Measurements from ENCODE around the gene ZDHHC20.

ZDHHC20 gene, protein sequence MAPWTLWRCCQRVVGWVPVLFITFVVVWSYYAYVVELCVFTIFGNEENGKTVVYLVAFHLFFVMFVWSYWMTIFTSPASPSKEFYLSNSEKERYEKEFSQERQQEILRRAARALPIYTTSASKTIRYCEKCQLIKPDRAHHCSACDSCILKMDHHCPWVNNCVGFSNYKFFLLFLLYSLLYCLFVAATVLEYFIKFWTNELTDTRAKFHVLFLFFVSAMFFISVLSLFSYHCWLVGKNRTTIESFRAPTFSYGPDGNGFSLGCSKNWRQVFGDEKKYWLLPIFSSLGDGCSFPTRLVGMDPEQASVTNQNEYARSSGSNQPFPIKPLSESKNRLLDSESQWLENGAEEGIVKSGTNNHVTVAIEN

DNA sequence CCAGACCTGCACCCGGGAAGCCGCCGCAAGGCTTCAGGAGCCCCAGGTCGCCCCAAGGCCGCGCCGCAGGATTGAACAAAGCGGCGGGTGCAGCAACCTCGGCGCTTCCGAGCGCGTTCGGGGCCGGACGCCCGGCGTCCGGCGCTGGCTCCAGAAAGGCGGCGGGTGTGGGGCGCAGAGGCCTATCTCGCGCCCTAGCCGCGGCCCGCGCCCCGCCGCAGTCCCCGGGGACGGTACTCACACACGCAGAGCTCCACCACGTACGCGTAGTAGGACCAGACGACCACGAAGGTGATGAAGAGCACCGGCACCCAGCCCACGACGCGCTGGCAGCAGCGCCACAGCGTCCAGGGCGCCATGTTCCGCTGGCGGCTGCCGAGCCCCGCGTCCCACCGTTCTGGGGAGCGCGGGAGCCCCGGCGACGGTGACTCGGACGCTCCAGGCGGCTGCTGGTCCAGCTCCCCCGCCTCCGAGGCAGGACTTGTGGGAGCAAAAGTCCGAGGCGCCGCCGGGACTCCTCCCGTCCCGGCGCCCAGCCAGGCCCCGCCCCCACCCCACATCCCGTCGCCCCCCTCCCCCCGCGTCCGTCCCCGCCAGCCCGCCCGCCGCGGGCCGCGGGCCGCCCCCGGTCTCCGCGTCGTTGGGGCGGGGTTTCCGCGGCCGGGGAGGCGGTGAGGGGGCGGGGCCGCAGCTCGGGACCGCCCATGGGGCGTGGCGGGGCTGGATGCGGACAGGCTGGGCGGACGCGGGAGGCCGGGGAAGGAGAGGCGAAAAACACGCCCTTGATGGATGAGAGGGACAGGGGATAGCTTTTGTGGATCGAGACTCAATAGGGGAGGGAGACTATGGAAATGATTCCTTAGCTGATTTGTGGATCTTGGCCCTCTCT, at the start of gene ZDHHC20:
Gene ZDHHC20 (minus strand): TSS at position 491 of the 889 bp plus-strand sequence. CDS start 132 bp downstream, at position 359.
- peak; percentile 85 for DNase-seq

DNA sequence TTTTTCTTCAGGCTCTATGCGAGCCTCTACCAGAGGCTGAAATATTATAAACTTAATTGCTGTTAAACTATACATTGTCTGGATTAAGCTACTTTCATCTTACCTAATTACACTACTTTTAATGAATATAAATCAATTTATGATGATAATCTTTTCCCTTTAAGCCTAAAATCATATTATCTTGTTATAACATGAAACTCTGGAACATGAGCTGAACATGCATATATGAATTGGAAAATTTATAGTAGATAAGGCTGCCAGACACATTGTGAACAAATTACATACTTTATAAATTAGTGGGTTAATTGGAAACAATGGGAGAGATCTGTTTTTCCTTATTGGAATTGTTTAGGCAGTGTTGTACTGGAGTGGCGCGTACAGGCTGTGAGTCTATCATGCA, 45.3 kb upstream of the ZDHHC20 start:
- no peak for DNase-seq

DNA sequence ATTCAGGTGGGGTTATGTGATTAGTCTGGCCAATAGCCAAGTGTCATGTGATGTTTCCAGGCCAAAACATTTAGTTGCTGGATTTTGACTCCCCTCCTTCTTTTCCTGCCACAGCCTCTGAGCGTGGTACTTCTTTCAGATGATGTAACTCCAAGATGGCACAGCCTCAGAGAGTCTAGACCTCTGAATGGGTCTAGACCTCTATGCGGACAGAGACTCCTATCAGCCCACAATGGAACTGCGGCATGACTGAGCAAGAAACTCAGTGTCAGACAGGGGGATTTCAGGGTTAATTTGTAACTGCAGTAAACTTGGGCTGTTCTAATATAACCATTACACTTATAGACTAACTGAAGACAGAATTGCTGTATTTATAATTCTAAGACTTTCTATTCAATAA, 42.6 kb upstream of the ZDHHC20 start:
- DNase-seq: no peak

DNA sequence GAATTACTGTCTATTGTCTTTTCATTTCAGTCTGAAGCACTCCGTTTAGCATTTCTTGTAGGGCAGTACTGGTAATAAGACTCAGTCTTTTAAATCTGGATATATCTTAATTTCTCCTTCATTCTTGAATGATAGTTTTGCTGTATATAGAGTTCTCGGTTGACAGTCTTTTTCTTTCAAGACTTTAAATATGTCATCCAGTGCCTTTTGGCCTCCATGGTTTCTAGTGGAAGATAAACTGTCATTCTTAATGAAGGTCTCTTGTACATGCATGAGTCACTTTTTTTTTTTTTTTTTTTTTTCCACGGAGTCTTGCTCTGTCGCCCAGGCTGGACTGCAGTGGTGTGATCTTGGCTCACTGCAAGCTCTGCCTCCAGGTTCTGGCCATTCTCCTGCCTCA, 27.2 kb upstream of the ZDHHC20 start:
- DNase-seq: no peak

DNA sequence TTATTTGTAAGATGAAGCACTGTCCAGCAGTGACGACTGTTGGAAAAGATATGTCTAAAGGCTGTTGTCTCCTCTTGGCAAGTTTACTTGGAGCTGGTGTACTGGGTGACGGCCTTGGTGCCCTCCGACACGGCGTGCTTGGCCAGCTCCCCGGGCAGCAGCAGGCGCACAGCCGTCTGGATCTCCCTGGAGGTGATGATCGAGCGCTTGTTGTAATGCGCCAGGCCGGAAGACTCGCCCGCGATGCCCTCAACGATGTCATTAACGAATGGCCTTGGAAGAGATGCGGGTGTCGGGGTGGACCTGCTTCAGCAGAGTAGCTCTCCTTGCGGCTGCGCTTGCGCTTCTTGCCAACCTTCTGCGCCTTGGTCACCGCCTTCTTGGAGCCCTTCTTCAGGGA, 24.6 kb upstream of the ZDHHC20 start:
- no peak for DNase-seq

DNA sequence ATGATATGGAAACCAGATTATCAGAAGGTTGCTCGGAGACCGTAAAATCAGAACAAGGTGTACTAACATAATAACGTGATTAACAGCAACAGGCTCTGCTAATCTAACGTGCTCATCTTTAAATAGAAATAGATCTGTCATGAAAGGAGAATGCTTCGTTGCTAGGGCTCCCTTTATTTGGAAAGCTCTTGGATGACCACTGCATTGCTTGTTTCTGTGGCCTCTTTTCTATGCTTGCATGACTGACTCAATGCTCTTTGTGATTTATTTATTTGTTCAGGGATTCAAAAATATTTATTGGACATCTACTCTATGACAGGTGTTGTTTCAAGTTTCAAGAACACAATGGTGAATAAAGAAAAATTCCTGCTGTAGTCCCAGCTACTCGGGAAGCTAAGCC, 22.3 kb upstream of the ZDHHC20 start:
- DNase-seq: no peak

DNA sequence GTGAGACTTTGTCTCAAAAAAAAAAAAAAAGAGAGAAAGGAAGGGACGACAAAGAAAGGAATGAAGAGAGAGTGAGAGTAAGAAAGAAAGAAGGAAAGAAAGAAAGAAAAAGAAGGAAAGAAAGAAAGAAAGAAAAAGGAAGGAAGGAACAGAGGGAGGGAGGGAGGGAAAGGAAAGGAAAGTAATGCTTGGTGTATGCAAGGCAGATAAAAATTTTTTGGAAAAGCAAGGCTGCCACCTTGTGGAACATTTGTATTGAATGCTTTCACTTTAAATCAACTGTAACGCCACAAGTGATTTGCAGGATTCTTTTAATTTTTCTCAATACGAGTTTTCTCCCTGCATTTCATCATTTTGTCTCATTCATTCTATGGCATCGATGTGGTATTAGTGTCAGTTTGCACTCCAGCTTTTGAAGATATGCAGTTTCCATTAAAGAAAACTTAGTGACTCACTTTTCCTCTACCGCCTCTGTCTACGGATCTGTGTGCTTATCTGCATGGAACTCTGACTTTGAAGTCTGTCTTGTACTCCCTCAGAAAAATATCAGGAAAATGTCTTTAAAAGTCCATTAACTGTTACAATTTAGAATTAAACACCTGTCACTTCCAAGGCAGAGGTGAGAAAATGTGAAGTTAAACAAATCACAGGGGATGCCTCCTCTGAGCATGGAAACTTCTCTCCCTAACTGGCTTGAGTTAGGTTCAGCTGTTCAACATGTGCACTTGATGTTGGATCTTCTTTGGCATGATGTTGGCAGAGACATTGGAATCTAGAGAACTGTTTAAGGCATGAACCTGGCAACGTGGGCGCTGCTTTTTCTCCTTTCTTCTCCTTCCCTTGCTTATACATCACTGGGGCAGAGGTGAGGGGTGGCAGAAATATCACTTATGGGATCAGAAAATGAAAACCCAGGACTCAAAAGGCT, 20.0 kb upstream of the ZDHHC20 start:
- DNase-seq: peak; percentile 11

DNA sequence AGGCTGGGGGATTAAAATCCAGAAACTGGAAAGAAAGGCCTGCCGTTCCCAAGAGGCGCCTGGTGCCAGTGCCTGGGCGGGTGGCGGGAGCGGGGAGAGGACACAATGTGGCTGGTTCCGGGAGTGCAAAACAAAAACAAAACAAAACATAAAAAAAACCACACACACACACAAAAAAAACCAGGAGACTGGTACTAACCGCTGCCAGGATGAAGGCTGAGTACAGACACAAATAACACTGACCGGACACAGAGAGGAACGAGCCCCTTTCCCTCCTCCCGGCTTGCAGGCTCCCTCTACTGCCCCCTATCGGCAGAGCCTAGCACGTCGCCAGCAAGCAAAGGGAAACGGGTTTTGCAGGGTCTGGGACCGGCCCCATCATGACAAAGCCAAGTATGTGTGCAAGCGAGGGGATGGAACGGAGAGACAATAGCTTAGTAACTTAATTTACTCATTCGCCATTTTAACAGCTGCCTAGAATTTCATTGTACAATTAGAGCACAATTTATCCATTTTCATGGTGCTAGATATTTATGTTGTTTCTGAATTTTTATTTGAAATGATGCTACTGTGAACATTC, 17.9 kb upstream of the ZDHHC20 start:
- no peak for DNase-seq

DNA sequence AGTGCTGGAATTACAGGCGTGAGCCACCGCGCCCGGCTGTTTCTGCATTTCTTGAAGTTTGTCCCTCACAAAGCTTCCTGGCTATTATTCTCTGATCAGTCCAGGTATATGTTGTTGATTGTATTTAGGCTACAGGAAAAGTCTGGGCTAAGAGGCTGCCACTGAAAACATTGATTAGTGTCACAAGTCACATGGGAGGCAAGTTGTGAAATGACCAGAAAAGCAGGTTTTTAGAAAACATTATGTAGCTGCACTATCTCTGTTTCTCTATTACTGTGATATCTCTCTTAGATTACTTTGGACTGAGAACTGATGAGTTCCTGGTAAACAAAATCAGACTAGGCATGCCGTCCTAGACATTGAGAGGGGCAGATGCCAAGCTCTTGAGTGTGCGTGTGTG, 16.0 kb upstream of the ZDHHC20 start:
- no peak for DNase-seq

DNA sequence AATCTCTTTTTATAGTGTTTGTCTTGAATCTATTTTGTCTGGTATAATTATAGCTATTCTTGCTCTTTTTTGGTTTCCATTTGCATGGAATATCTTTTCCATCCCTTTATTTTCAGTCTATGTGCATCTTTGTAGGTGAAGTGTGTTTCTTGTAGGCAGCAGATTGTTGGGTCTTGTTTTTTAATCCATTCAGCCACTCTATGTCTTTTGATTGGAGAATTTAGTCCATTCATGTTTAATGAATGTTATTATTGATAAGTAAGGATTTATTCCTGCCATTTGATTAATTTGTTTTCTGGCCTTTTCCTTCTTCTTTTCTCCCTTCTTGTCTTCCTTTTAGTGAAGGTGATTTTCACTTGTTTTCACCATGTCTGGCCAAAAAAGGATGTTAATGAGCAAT, 11.7 kb upstream of the ZDHHC20 start:
- DNase-seq: no peak

DNA sequence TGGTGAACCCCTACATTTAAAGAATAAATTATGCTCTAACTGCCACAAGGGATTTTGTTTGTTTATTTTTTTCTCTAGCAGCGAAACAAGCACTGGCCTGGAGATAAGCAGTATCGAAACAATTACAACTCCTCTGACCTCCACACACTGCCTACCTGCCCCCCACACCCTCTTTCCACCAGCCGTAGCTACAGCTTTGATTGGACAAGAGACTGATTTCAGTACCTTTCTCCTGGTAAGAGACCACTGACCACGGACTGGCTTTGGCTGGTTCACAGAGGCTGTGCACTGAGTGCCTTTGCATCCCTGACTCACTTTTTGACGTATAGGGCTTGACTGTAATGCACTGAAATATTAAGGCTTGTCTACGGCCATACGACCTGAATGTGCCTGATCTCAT, 7.4 kb upstream of the ZDHHC20 start:
- no peak for DNase-seq

DNA sequence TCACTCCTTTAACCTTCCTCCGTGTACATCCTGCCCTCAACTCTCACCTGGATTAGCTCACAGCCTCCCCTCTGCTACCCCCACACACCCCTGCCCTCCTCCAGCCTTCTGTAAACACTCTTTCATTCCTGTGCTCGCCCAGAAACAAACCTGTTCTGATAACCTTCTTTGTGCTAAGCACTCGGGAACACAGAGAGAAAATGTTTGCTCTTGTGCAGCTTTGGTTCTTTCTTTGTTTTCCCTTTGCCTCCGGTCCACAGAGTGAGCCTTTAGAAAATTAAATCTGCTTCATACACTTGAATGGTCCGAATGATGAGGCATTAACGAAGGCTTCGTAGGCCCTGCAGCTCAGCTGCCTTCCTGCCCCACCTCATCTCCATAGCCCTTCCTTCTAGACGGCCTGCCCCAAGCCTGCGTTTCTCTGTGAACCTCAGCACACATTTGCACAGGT, 6.6 kb upstream of the ZDHHC20 start:
- no peak for DNase-seq

DNA sequence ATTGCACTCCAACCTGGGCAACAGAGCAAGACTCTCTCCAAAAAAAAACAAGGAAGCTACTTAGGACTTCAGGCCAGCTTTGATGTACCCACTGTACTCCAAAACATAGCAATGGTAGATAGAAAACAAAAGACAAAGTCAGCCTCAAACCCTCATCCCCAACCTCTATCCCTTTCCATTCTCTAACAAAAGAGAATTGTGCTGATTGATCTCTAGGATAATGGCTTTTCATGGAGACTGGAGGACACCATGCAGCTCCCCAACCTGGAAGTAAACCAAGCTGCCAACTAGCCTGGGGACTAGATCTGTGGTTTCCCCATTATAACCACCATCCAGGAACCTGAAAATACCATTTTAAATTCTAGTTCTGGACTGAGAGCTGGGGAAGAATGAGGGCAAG, 4.3 kb upstream of the ZDHHC20 start:
- no peak for DNase-seq

DNA sequence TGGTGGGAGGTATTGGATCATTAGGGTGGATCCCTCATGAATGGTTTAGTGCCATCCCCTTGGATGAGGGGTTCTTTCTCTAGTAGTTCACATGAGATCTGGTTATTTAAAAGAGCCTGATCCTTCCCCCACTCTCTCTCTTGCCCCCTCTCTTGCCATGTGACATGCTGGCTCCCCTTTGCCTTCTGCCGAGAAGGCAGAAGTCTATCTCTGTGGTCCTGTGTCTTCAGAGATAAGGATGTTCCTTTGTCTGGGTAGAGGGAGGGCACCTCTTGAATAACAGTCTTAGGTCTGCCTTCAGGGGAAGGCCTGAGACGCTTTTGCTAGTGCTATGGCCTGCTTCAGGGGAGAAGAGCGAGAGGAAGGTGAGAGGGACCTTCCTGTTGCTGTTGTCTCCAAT, 2.0 kb upstream of the ZDHHC20 start:
- no peak for DNase-seq

DNA sequence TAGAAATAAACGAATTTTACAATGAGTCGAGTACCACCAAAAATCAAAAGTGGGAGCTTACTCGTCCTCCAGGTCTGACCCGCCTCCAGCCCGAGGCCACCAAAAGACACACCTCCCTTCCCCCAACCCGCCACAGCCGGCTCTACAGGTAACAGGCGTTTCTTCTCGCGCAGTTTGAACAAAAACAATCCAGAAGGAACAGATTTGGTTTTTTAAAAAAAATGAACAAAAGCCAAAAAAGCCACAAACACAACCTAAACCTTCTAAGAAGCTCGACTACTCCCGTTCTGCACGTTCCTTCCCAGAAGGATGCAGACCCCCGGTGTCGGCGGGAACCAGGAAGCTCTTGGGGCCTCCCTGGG, 671 bp downstream of the ZDHHC20 start:
- peak; percentile 10 for DNase-seq

DNA sequence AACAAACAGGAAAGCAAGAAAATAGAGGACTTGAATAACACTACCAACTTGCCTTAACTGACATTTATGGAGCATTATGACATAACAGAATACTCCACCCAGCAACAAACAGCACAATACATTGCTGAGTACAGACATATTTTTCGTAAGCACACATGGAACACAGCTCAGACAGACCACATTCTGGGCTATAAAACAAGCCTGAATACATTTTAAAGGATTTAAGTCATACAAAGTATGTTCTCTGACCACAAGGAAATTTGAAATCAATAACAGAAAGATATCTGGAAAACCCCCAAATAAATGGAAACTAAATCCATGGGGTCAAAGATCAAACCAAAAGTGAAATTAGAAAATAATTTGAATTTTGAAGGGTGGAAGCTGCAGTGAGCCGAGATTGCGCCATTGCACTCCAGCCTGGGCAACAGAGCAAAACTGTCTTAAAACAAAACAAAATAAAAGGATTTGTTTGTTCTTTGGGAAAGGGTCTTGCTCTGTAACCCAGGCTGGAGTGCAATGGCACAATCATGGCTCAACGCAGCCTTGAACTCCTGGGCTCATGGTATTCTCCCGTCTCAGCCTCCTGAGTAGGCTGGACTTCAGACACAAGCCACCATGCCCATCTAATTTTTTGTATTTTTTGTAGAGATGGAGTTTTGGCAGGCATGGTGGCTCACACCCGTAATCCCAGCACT, 5.6 kb downstream of the ZDHHC20 start:
- no peak for DNase-seq

DNA sequence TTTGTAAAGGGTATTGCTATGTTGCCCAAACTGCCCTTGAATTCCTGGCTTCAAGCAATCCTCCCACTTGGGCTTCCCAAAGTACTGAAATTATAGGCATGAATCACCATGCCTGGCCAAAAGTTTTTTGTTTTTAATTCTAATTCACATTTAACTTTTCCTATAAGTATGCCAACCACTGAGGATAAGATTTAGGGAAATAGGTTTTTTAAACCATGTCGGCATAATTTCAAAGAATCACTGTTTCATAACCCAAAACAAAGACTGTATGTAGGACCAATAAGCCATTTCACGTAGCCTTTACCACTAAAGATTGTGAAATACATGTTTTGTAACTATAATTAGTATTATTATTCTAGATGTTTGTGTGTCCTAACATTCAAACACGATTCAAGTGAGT, 8.2 kb downstream of the ZDHHC20 start:
- no peak for DNase-seq

DNA sequence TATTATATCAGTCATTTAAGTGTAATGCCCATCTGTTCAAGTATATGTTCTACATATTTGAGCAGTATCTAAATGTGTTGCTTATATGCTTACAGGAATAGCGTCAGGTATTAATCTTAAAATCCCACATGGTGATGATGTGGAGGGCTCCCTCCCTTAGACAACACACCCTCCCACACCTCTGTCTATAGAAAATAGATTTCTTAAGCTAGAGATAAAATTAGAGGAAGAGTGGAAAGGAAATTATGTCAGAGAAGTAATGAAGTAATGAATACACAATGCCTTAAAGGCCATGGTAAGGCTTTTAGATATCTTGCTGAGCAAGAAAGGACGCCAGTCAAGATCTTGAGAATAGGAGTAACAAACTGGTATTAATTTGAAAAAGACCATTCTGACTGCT, 12.4 kb downstream of the ZDHHC20 start:
- DNase-seq: no peak

DNA sequence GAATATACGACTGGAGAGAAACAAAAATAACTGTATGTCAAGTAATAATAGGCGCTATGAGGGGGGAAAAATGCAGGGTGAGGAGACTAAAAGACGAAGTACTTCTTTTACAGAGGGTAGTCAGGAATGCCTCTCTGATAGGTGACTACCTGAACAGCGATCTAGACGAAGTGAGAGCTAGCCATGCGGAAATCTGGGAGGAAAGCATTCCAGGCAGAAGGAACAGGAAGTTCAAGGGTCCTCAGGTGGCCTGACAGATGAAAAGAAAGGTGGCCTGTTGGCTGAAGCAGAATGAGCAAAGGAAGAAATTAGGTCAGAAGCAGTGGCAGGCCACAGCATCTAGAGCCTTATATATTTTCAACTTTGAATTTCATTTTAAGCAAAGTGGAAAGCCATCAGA, 13.3 kb downstream of the ZDHHC20 start:
- DNase-seq: no peak

DNA sequence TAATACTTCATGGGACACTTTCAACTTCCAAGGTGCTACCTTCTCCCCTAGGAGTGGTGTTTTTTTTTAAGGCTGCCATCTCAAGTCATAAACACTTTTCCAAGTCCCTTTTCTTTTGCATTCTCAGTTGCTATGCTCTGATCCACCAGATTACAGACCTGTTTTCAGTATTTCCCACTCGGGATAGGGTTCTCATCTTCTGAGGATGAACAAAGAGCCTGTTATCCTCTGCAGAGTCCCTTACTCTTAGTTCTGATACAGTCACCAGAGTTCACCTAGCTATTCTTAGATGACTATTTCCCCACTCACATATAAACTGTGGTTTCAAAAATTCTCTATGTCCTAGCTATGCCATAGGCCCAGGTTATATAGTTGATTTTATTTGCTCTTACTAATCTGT, 15.9 kb downstream of the ZDHHC20 start:
- DNase-seq: no peak

DNA sequence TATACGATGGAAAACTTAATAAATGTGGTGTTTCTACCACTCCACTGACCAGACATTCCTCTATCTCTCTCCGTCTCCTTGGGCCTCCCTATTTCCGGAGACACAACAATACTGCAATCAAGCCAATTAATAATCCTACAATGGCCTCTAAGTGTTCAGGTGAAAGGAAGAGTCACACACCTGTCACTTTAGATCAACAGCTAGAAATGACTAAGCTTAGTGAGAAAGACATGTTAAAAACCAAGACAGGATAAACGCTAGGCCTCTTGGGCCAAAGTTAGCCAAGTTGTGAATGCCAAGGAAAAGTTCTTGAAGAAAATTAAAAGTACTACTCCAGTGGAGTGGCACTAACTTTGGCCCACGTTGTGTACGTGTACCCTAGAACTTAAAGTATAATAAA, 22.5 kb downstream of the ZDHHC20 start:
- DNase-seq: no peak

DNA sequence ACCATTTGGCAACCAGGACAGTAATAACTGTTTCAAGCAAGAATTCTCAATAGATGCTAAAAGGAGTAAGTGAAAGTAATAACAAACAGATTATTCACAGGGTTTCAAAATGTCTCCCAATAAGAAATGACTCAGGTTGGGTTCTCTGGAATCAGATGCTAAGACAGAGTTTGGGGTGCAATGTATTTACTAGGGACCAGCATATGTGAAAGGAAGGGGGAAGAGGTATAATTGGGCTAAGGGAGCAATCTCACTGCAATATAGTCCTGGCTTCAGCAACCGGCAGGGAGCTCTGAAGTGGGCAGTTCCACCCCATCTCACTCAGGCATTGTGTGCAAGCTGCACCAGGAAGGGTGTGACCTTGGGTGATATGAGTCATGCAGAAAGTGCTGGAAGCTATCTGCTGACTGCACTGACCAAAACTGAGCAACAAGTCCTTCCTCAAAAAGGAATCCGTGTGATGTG, 23.4 kb downstream of the ZDHHC20 start:
- DNase-seq: no peak
